Neural progenitor cell (in vitro differentiated cells): ENCODE data around the gene TNFSF11. TPM values are rescaled to one million over a fixed set of nuclear protein-coding genes. Genes with fewer than 3 reads are reported as not detected.

Source experiments
- DNase-seq: peaks from one replicate; pipeline ENCODE4 v3.0.0-alpha.2; 2016; ENCODE audit warnings: low spot score
- H2AFZ ChIP-seq: fragments of 200-600 bp; sonication (generic); replicated peaks from 2 replicates; pipeline ENCODE4 v1.6.1; 2016; ENCODE audit warnings: antibody characterized with exemption
- H3F3A ChIP-seq: fragments of 200-600 bp; sonication (generic); 2 replicates; pipeline ENCODE4 v1.6.1; 2016; ENCODE audit warnings: antibody characterized with exemption, low read depth
- H3K27ac ChIP-seq: fragments of 200-600 bp; sonication (generic); 2 replicates; pipeline ENCODE4 v1.5.1; 2016; ENCODE audit warnings: mild to moderate bottlenecking
- H3K27me3 ChIP-seq: fragments of 200-600 bp; sonication (generic); 2 replicates; pipeline ENCODE4 v1.6.1; 2016; ENCODE audit warnings: mild to moderate bottlenecking, moderate library complexity
- H3K36me3 ChIP-seq: fragments of 200-600 bp; sonication (generic); 2 replicates; pipeline ENCODE4 v1.5.1; 2016
- H3K4me1 ChIP-seq: fragments of 200-600 bp; sonication (generic); 2 replicates; pipeline ENCODE4 v1.6.1; 2016; ENCODE audit warnings: mixed run types
- H3K4me2 ChIP-seq: fragments of 200-600 bp; sonication (generic); 2 replicates; pipeline ENCODE4 v1.6.1; 2016
- H3K4me3 ChIP-seq: fragments of 200-600 bp; sonication (generic); 2 replicates; pipeline ENCODE4 v1.5.1; 2016
- H3K79me2 ChIP-seq: fragments of 200-600 bp; sonication (generic); 2 replicates; pipeline ENCODE4 v1.6.1; 2016; ENCODE audit warnings: low read depth
- H3K9ac ChIP-seq: fragments of 200-600 bp; sonication (generic); 2 replicates; pipeline ENCODE4 v1.6.1; 2016
- H3K9me3 ChIP-seq: fragments of 200-600 bp; sonication (generic); 2 replicates; pipeline ENCODE4 v1.5.1; 2016; ENCODE audit warnings: low read depth
- H4K20me1 ChIP-seq: fragments of 200-600 bp; sonication (generic); 2 replicates; pipeline ENCODE4 v1.6.1; 2016; ENCODE audit warnings: low read depth
- H3K27ac Mint-ChIP-seq: 3 replicates; pipeline ENCODE4 v1.8.0; 2021; ENCODE audit warnings: mixed read lengths
- H3K27me3 Mint-ChIP-seq: 2 replicates; pipeline ENCODE4 v1.8.0; 2022; ENCODE audit warnings: low read depth, mild to moderate bottlenecking, inconsistent platforms, moderate library complexity, mixed read lengths; ENCODE audit not compliant: insufficient read depth
- H3K36me3 Mint-ChIP-seq: 3 replicates; pipeline ENCODE4 v1.8.0; 2021; ENCODE audit warnings: mixed read lengths
- H3K4me1 Mint-ChIP-seq: 3 replicates; pipeline ENCODE4 v1.8.0; 2021; ENCODE audit warnings: mixed read lengths
- H3K4me3 Mint-ChIP-seq: 3 replicates; pipeline ENCODE4 v1.8.0; 2021; ENCODE audit warnings: mild to moderate bottlenecking, moderate library complexity, mixed read lengths
- H3K9me3 Mint-ChIP-seq: 3 replicates; pipeline ENCODE4 v1.8.0; 2020; ENCODE audit warnings: mixed read lengths
- EZH2 ChIP-seq: fragments of 200-600 bp; sonication (generic); IDR thresholded peaks from 2 replicates; pipeline ENCODE4 v1.6.1; 2017; ENCODE audit warnings: antibody characterized with exemption, mild to moderate bottlenecking, moderate library complexity
- EZH2phosphoT487 ChIP-seq: fragments of 200-600 bp; sonication (generic); IDR thresholded peaks from 2 replicates; pipeline ENCODE4 v1.6.1; 2017; ENCODE audit warnings: antibody characterized with exemption
- total RNA-seq: library from RNA; depleted of rRNA; stranded (reverse); fragments of >200 nt; gene quantifications from 2 replicates; pipeline ENCODE4 v1.2.3, GENCODE V29; 2015; ENCODE audit warnings: low replicate concordance
- TF ChIP-seq, protein P1 (sequence below): fragments of 200-600 bp; sonication (generic); IDR thresholded peaks from 2 replicates; pipeline ENCODE4 v1.5.1; 2017; ENCODE audit warnings: antibody characterized with exemption, mild to moderate bottlenecking

The TNFSF11 gene
- total RNA-seq, 1 donor from 2014 or later, result 0.21 TPM

DNA sequence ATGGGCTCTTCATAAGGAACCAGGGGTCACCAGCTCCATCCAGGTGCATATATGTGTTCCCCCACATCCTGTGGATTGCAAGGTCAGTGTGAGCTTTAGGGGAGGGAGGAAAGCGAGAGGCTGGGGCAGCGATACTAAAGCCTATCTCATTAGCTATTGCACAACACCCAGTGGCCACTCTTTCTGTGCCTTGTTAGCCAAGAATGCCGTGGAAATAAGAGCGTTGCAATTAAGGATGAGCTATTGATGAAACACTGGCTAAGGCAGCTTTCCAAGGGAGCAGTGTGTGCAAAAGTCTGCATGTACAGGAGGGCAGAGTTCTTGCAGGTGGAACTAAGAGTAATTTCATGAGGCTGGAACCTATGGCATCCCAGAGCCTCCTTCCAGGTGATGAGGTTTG is 17.6 kb downstream of the TNFSF11 start:
- Mint-ChIP-seq H3K9me3 (no peaks in the 10 kb centered on the region), H3K4me1 (peaks cover 19% of the 10 kb centered on the region), H3K27ac (no peak overlapping the region), H3K27me3 (peaks cover 8% of the 10 kb centered on the region), H3K36me3 (no peaks in the 10 kb centered on the region), H3K4me3 (no peak overlapping the region)
- Histone ChIP-seq H3K27ac (no peak overlapping the region), H3K79me2 (no peaks in the 10 kb centered on the region), H3K27me3 (no peaks in the 10 kb centered on the region), H2AFZ (no peak overlapping the region), H3K9me3 (no peaks in the 10 kb centered on the region), H3K4me1 (peaks cover 22% of the 10 kb centered on the region), H4K20me1 (no peaks in the 10 kb centered on the region), H3K36me3 (no peaks in the 10 kb centered on the region), H3K9ac (no peak overlapping the region), H3F3A (peaks cover 10% of the 10 kb centered on the region), H3K4me3 (no peak overlapping the region), H3K4me2 (no peak overlapping the region)
- TF ChIP-seq EZH2phosphoT487 (no peak), EZH2 (no peak)
- TF ChIP-seq, protein P1, sequence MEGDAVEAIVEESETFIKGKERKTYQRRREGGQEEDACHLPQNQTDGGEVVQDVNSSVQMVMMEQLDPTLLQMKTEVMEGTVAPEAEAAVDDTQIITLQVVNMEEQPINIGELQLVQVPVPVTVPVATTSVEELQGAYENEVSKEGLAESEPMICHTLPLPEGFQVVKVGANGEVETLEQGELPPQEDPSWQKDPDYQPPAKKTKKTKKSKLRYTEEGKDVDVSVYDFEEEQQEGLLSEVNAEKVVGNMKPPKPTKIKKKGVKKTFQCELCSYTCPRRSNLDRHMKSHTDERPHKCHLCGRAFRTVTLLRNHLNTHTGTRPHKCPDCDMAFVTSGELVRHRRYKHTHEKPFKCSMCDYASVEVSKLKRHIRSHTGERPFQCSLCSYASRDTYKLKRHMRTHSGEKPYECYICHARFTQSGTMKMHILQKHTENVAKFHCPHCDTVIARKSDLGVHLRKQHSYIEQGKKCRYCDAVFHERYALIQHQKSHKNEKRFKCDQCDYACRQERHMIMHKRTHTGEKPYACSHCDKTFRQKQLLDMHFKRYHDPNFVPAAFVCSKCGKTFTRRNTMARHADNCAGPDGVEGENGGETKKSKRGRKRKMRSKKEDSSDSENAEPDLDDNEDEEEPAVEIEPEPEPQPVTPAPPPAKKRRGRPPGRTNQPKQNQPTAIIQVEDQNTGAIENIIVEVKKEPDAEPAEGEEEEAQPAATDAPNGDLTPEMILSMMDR, result no peak
- DNase-seq, result no peak

DNA sequence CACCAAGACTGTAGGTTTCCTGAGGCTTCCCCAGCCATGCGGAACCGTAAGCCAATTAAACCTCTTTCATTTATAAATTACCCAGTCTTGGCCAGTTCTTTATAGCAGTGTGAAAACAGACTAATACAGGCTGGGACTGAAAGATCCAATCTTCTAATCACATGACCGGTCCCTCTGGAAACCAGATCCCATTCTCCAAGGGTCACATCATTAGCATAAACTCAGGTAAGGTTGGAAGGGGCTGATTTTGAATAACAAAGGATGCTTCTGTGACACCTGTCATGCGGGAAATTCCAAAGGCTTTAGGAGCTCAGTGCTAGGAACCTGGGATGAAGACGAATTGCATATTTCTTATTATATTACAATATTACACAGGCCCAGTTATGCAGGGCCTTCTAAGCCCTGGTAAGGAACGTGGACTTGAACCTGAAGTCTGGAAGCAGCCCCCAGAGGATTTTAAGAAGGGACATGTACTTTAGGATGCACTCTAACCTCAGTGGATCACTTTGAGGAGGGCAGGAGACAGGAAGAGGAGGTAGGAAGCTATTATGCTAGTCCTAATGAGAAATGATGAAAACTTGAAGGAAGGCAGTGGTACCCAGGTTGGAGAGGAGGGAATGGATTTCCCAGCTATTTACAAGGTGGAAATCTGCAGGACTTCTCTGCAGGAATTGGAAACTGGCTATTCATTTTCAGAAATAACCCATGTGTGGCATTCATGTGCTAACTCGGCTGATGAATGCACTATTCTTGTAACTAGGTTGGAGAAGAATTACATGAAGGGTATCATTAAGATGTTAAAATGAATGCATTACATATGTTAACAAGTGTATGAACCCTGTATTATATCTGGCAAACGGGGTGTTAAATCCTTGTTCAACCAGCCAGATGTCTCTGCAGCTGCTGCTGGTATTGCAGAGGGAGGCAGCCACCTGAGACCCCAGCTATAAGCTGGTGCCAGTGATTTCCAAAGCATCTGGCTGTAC is 19.3 kb downstream of the TNFSF11 start:
- no peaks in the 10 kb centered on the region for H3K36me3 ChIP-seq
- no peaks in the 10 kb centered on the region for H4K20me1 ChIP-seq
- Mint-ChIP-seq H3K36me3 (no peaks in the 10 kb centered on the region), H3K27me3 (peaks cover 6% of the 10 kb centered on the region), H3K27ac (no peak overlapping the region), H3K4me1 (peaks cover 19% of the 10 kb centered on the region), H3K9me3 (no peaks in the 10 kb centered on the region), H3K4me3 (no peak overlapping the region)
- no peaks in the 10 kb centered on the region for H3K27me3 ChIP-seq
- H3K9ac ChIP-seq, result no peak overlapping the region
- H3F3A ChIP-seq, result peaks cover 10% of the 10 kb centered on the region
- no peak for TF ChIP-seq EZH2
- TF ChIP-seq, protein P1, result no peak
- no peak for TF ChIP-seq EZH2phosphoT487
- no peak overlapping the region for H3K4me3 ChIP-seq
- no peaks in the 10 kb centered on the region for H3K9me3 ChIP-seq
- H3K4me2 ChIP-seq, result no peak overlapping the region
- no peak overlapping the region for H3K27ac ChIP-seq
- H3K4me1 ChIP-seq, result peaks cover 22% of the 10 kb centered on the region
- no peaks in the 10 kb centered on the region for H3K79me2 ChIP-seq
- no peak overlapping the region for H2AFZ ChIP-seq
- DNase-seq, result no peak

DNA sequence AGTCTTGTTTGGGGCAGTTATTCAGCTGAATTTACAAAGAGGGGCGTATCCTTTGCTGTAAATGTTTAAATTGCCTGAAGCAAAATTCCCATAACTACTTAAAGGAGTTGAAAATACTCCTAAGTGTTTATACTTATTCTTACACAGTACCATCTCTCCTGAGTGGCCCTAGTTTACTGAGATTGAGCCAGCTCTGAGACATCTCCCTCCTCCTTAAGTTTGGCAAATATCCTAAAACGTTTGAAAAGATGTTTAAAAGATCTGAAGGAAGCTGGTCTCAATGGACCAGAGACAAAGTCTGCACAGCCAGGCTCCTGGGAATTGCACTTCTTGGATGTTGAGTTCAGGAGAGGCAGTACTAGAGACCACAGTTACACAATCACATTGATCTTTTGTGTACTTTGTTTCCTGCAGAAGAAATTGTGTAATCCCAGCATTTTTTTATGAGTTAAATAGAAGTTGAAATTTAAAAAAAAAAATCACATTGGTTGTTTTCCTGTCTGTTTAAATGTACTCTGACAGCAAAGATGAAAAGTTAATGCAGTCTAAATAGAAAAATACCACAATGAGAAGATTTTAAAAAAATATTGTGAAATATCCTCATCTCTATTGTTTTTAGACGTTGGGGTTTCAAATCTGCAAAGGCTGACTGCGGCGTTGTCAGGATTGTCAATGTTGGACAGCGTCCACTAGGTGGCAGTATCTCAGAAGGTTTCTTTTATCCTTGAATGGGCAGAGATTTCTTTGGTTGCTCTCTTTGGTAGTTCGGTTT is 20.7 kb downstream of the TNFSF11 start:
- no peaks in the 10 kb centered on the region for H3K79me2 ChIP-seq
- peaks cover 17% of the 10 kb centered on the region for H3K4me1 Mint-ChIP-seq
- H3K27ac Mint-ChIP-seq, result no peak overlapping the region
- H3K9ac ChIP-seq, result no peak overlapping the region
- H3K4me1 ChIP-seq, result peaks cover 22% of the 10 kb centered on the region
- H3K27me3 ChIP-seq, result no peaks in the 10 kb centered on the region
- no peaks in the 10 kb centered on the region for H4K20me1 ChIP-seq
- no peak overlapping the region for H3K4me3 ChIP-seq
- no peak overlapping the region for H2AFZ ChIP-seq
- no peaks in the 10 kb centered on the region for H3K9me3 Mint-ChIP-seq
- H3K9me3 ChIP-seq, result no peaks in the 10 kb centered on the region
- H3K27me3 Mint-ChIP-seq, result peaks cover 9% of the 10 kb centered on the region
- H3F3A ChIP-seq, result peaks cover 10% of the 10 kb centered on the region
- DNase-seq, result peak; percentile 83
- no peaks in the 10 kb centered on the region for H3K36me3 ChIP-seq
- TF ChIP-seq, protein P1, result peak; percentile 92
- TF ChIP-seq EZH2phosphoT487, result no peak
- no peak overlapping the region for H3K27ac ChIP-seq
- H3K4me2 ChIP-seq, result no peak overlapping the region
- H3K36me3 Mint-ChIP-seq, result no peaks in the 10 kb centered on the region
- no peak overlapping the region for H3K4me3 Mint-ChIP-seq
